Forelimb muscle (tissue), 1 donor: ENCODE measurements around the gene SLC35F6. TPM values are rescaled to one million over a fixed set of nuclear protein-coding genes. Genes with fewer than 3 reads are reported as not detected.

ENCODE experiments used
- DNase-seq: peaks from one replicate; pipeline ENCODE4 v3.0.0-alpha.2; 2013; ENCODE audit warnings: low read depth
- polyA plus RNA-seq: library from polyadenylated mRNA; unstranded; fragments of 120-200 nt; gene quantifications from one replicate; pipeline ENCODE4 v1.2.1, GENCODE V29; 2013; ENCODE audit not compliant: insufficient read length

Gene SLC35F6
- polyA plus RNA-seq = 9.0 TPM

- no peak for DNase-seq
Observed at GRCh38 chr2:26764078-26764887, at the start of gene SLC35F6. TSS of gene SLC35F6 (plus strand) at chr2:26764284. CDS start at chr2:26764350, 66 bp downstream.

GRCh38 chr2:26715528-26716270 lies 48.4 kb upstream of the SLC35F6 start:
- no peak for DNase-seq

GRCh38 chr2:26716340-26716739 lies 47.7 kb upstream of the SLC35F6 start:
- DNase-seq = no peak

GRCh38 chr2:26716769-26717168 lies 47.3 kb upstream of the SLC35F6 start:
- no peak for DNase-seq

GRCh38 chr2:26717362-26717761 lies 46.7 kb upstream of the SLC35F6 start:
- no peak for DNase-seq

- DNase-seq = no peak
Observed at GRCh38 chr2:26718949-26719686, 45.0 kb upstream of the SLC35F6 start.

- peak; percentile 28 for DNase-seq
Observed at GRCh38 chr2:26720322-26721114, 43.6 kb upstream of the SLC35F6 start.

GRCh38 chr2:26721115-26722032 lies 42.7 kb upstream of the SLC35F6 start:
- no peak for DNase-seq

GRCh38 chr2:26722328-26722727 lies 41.8 kb upstream of the SLC35F6 start:
- no peak for DNase-seq

- DNase-seq = no peak
Observed at GRCh38 chr2:26722911-26723310, 41.2 kb upstream of the SLC35F6 start.

GRCh38 chr2:26723475-26723874 lies 40.6 kb upstream of the SLC35F6 start:
- DNase-seq = no peak

GRCh38 chr2:26723991-26724750 lies 39.9 kb upstream of the SLC35F6 start:
- no peak for DNase-seq

GRCh38 chr2:26724784-26725520 lies 39.1 kb upstream of the SLC35F6 start:
- DNase-seq = no peak

GRCh38 chr2:26725521-26725820 lies 38.6 kb upstream of the SLC35F6 start:
- no peak for DNase-seq

GRCh38 chr2:26726228-26726627 lies 37.9 kb upstream of the SLC35F6 start:
- no peak for DNase-seq

GRCh38 chr2:26727641-26728561 lies 36.2 kb upstream of the SLC35F6 start:
- DNase-seq = no peak

- no peak for DNase-seq
Observed at GRCh38 chr2:26729311-26729710, 34.8 kb upstream of the SLC35F6 start.
